A673 (cell line): Measurements from ENCODE around the gene RALGAPA2. TPM values are rescaled to one million over a fixed set of nuclear protein-coding genes. Genes with fewer than 3 reads are reported as not detected.

ENCODE experiments used
- BruUV-seq: library from RNA; stranded (reverse); fragments of 400-500 nt; replicated peaks from 2 replicates; lab custom pipeline; 2021; lab: Mats Ljungman, UMichigan
- CTCF ChIA-PET: fragments of 300-600 bp; sonication (Branson Sonifier 250); formaldehyde crosslinking; loops from one replicate; lab custom pipeline; 2022; ENCODE audit warnings: antibody characterized with exemption; lab: Charles Lee
- POLR2A ChIA-PET: fragments of 300-600 bp; sonication (Branson Sonifier 250); formaldehyde crosslinking; loops from one replicate; lab custom pipeline; 2022; ENCODE audit warnings: antibody characterized with exemption; ENCODE audit not compliant: low non-redundant PET; lab: Charles Lee
- DNase-seq: peaks from one replicate; pipeline ENCODE4 v3.0.0-alpha.2; 2015; ENCODE audit warnings: low spot score
- H3K27ac ChIP-seq: fragments of 200-600 bp; sonication (generic); 2 replicates; pipeline ENCODE4 v1.5.1; 2016; ENCODE audit warnings: mixed run types, low read depth, mild to moderate bottlenecking, mixed read lengths, antibody characterized with exemption, low read length; ENCODE audit not compliant: poor library complexity, severe bottlenecking
- H3K27me3 ChIP-seq: fragments of 200-600 bp; sonication (generic); replicated peaks from 2 replicates; pipeline ENCODE4 v1.6.1; 2017; ENCODE audit warnings: mixed run types, low read depth, mild to moderate bottlenecking, mixed read lengths, antibody characterized with exemption, low read length; ENCODE audit not compliant: insufficient read depth, poor library complexity
- H3K36me3 ChIP-seq: fragments of 200-600 bp; sonication (generic); 2 replicates; pipeline ENCODE4 v1.6.1; 2016; ENCODE audit warnings: mixed run types, mild to moderate bottlenecking, mixed read lengths, antibody characterized with exemption, low read length; ENCODE audit not compliant: insufficient read depth, poor library complexity, severe bottlenecking
- H3K4me1 ChIP-seq: fragments of 200-600 bp; sonication (generic); 2 replicates; pipeline ENCODE4 v1.6.1; 2017; ENCODE audit warnings: mixed run types, mild to moderate bottlenecking, mixed read lengths, antibody characterized with exemption, low read length; ENCODE audit not compliant: insufficient read depth, poor library complexity, severe bottlenecking
- H3K4me3 ChIP-seq: fragments of 200-600 bp; sonication (generic); 2 replicates; pipeline ENCODE4 v1.5.1; 2016; ENCODE audit warnings: low read depth, mixed run types, mild to moderate bottlenecking, mixed read lengths, low read length; ENCODE audit not compliant: poor library complexity, severe bottlenecking
- H3K9me3 ChIP-seq: fragments of 200-600 bp; sonication (generic); 2 replicates; pipeline ENCODE4 v1.6.1; 2016; ENCODE audit warnings: mixed run types, low read depth, mild to moderate bottlenecking, mixed read lengths, antibody characterized with exemption, low read length; ENCODE audit not compliant: poor library complexity, severe bottlenecking
- EZH2 ChIP-seq: fragments of 200-600 bp; sonication (generic); IDR thresholded peaks from 2 replicates; pipeline ENCODE4 v1.6.1; 2017; ENCODE audit warnings: borderline replicate concordance, low read depth, mild to moderate bottlenecking, mixed read lengths, antibody characterized with exemption, low read length; ENCODE audit not compliant: poor library complexity, severe bottlenecking
- intact Hi-C: fragments of 100-400 bp; cut with micrococcal nuclease; formaldehyde crosslinking; loops from one replicate; pipeline ENCODE4 v1.10.0; 2022; ENCODE audit not compliant: unreplicated experiment
- total RNA-seq: library from RNA; stranded (reverse); gene quantifications from 2 replicates; pipeline ENCODE4 v1.2.3, GENCODE V29; 2021
- TF ChIP-seq, protein P1 (sequence below): fragments of 300-800, 200-600 bp; sonication (generic); conservative IDR thresholded peaks from 2 replicates; pipeline ENCODE4 v1.5.1; 2017; ENCODE audit warnings: low read depth, mild to moderate bottlenecking, antibody characterized with exemption, low read length, moderate library complexity, mixed read lengths

The RALGAPA2 gene
- total RNA-seq, 1 experiment from 2014 or later: 32.4 TPM

DNA sequence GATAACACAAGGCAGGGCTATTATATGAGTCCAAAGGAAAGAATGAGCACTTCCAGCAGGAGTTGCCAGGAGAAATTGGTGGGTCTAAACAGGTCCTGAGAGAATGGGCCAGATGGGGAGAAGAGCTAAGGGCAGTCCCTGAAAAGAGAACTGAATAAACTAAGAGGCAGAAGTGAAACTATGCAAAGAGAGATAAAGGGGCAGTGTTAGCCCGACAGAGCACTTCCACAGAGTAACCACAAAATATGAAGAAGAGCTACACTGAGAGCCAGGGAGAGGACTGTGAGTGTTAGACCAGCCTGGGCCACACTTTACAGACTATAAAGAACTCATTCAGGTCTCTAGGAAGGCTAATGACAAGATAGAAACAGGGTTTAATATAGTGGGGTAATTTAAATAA lies 43.8 kb downstream of the RALGAPA2 start:
- Histone ChIP-seq H3K9me3 (no peaks in the 10 kb centered on the region), H3K36me3 (no peaks in the 10 kb centered on the region), H3K4me1 (peaks cover 28% of the 10 kb centered on the region), H3K27ac (no peak overlapping the region), H3K4me3 (no peak overlapping the region), H3K27me3 (no peaks in the 10 kb centered on the region)
- intact Hi-C loops: loop anchor here (5.0 kb wide), 1 partner anchor 839 kb away; no protein-coding TSS in a partner anchor
- no TSS peak for BruUV-seq
- no peak for TF ChIP-seq EZH2
- TF ChIP-seq, protein P1, sequence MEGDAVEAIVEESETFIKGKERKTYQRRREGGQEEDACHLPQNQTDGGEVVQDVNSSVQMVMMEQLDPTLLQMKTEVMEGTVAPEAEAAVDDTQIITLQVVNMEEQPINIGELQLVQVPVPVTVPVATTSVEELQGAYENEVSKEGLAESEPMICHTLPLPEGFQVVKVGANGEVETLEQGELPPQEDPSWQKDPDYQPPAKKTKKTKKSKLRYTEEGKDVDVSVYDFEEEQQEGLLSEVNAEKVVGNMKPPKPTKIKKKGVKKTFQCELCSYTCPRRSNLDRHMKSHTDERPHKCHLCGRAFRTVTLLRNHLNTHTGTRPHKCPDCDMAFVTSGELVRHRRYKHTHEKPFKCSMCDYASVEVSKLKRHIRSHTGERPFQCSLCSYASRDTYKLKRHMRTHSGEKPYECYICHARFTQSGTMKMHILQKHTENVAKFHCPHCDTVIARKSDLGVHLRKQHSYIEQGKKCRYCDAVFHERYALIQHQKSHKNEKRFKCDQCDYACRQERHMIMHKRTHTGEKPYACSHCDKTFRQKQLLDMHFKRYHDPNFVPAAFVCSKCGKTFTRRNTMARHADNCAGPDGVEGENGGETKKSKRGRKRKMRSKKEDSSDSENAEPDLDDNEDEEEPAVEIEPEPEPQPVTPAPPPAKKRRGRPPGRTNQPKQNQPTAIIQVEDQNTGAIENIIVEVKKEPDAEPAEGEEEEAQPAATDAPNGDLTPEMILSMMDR: no peak
- CTCF ChIA-PET: interaction anchor here (0.6 kb wide), 2 partner anchors 44 to 456 kb away, joined by 3 read pairs; partner anchors contain the start of gene RALGAPA2
- no peak for DNase-seq
- POLR2A ChIA-PET: no interaction called here

DNA sequence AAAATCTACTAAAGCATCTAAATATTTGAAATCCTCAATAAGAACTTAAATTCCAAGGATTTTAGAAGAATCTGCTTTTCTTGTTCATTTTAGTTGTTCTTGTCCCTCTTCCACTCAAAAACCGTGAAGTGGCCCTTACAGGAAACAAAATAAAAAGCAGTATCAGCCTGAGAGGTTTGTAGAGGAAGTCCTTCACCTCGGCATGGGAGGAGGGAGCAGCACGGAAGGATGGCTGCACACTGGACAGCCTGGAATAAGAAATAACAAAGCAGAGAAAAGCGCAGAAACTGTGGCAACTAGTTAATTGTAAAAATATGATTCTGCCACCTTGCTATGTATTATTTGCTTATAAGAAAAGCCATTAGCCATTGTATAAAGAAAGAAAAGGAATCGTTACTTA lies 46.1 kb downstream of the RALGAPA2 start:
- BruUV-seq: no TSS peak
- intact Hi-C loops: loop anchor here (5.0 kb wide), 1 partner anchor 841 kb away; no protein-coding TSS in a partner anchor
- peaks cover 28% of the 10 kb centered on the region for H3K4me1 ChIP-seq
- peak overlapping the region; percentile 15 for H3K27ac ChIP-seq
- no peaks in the 10 kb centered on the region for H3K9me3 ChIP-seq
- H3K36me3 ChIP-seq: no peaks in the 10 kb centered on the region
- no peaks in the 10 kb centered on the region for H3K27me3 ChIP-seq
- TF ChIP-seq EZH2: no peak
- TF ChIP-seq, protein P1: no peak
- ChIA-PET POLR2A (no interaction called here), CTCF (interaction anchor here (1.5 kb wide), 1 partner anchor 159 kb away, joined by 12 read pairs; no protein-coding TSS in a partner anchor)
- DNase-seq: peak; percentile 15
- H3K4me3 ChIP-seq: no peak overlapping the region

DNA sequence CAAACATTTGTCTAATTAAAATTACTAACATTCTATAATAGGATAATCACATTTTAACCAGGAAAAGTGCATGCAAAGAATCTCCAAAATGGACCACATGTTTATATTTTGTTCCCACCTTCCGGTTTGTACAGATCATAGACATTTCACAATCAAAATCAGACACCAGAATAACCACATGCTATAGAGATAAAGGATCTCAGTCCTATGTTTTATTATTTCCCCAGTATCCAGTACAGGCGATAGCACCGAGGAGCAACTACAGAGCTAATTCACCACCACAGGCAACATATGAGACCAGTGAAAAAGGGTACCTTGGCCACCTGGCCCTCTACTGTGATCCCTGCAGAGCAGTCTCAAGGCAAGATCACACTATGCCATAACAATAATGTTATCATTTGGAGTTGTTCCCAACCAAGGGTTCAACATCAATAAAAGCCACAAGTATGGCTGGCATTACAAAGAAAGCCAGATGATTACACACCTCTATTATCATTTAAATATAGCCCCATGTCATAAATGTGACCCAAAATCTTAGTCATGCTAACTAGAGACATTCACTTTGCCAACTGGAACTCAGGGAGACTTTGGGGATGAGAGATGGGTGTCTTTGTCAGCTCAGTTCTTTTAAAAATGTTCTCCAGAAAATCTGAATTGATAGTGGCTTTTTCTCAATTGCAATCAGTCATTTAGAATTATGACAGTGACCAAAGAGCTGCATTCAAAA lies 46.7 kb downstream of the RALGAPA2 start:
- no peaks in the 10 kb centered on the region for H3K27me3 ChIP-seq
- H3K4me1 ChIP-seq: peaks cover 28% of the 10 kb centered on the region
- intact Hi-C loops: loop anchor here (1.0 to 5.0 kb wide), 2 partner anchors 160 to 842 kb away; no protein-coding TSS in a partner anchor
- TF ChIP-seq EZH2: no peak
- TF ChIP-seq, protein P1: no peak
- peak; percentile 14 for DNase-seq
- peak overlapping the region; percentile 15 for H3K27ac ChIP-seq
- no peaks in the 10 kb centered on the region for H3K9me3 ChIP-seq
- no TSS peak for BruUV-seq
- CTCF ChIA-PET: interaction anchor here (1.5 kb wide), 1 partner anchor 159 kb away, joined by 12 read pairs; no protein-coding TSS in a partner anchor
- H3K36me3 ChIP-seq: no peaks in the 10 kb centered on the region
- POLR2A ChIA-PET: no interaction called here
- no peak overlapping the region for H3K4me3 ChIP-seq
